C4-2B (cell line): ENCODE results near the gene ACAN.

Source experiments
- ZFX ChIP-seq: fragments of 450-650 bp; IDR thresholded peaks from 2 replicates; pipeline ENCODE4 v1.6.1; 2017
- TF ChIP-seq, protein P1 (sequence below): fragments of 450-650 bp; conservative IDR thresholded peaks from 2 replicates; pipeline ENCODE4 v1.5.1; 2017; ENCODE audit warnings: mild to moderate bottlenecking

DNA sequence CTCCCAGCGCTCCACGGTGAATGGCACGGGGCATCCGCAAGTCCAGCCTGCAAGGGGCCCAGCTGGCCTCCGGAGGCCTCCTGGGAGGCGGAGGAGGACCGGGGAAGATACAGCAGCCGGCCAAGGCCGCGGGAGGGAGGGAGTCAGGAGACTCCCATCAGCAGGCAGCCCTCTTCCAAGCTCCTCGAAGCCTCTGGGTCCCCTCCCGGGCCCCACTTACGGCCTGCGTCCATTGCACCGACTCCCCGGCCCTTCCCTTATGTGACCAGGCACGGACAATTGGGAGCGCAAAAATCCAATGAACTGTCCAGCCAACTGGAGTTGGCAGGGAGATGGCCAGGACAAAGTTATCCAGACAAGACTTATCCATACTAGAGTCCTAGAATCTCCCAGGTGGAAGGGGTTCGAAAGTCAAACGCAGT, 109.3 kb downstream of the ACAN start:
- TF ChIP-seq, protein P1, sequence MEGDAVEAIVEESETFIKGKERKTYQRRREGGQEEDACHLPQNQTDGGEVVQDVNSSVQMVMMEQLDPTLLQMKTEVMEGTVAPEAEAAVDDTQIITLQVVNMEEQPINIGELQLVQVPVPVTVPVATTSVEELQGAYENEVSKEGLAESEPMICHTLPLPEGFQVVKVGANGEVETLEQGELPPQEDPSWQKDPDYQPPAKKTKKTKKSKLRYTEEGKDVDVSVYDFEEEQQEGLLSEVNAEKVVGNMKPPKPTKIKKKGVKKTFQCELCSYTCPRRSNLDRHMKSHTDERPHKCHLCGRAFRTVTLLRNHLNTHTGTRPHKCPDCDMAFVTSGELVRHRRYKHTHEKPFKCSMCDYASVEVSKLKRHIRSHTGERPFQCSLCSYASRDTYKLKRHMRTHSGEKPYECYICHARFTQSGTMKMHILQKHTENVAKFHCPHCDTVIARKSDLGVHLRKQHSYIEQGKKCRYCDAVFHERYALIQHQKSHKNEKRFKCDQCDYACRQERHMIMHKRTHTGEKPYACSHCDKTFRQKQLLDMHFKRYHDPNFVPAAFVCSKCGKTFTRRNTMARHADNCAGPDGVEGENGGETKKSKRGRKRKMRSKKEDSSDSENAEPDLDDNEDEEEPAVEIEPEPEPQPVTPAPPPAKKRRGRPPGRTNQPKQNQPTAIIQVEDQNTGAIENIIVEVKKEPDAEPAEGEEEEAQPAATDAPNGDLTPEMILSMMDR = no peak
- no peak for TF ChIP-seq ZFX
